H1 (cell line): ENCODE results near the gene ZNF775. TPM values are rescaled to one million over a fixed set of nuclear protein-coding genes. Genes with fewer than 3 reads are reported as not detected.

Source experiments
- CTCF ChIA-PET: fragments of 300-600 bp; sonication (Branson Sonifier 250); formaldehyde crosslinking; loops from one replicate; lab custom pipeline; 2021; ENCODE audit not compliant: partially characterized antibody; lab: Charles Lee
- POLR2A ChIA-PET: fragments of 300-600 bp; sonication (Branson Sonifier 250); formaldehyde crosslinking; loops from one replicate; lab custom pipeline; 2021; ENCODE audit warnings: inconsistent platforms; ENCODE audit not compliant: partially characterized antibody; lab: Charles Lee
- DNase-seq, 2 experiments: peaks; one replicate each; pipeline versions ENCODE4 v3.0.0 to v3.0.0-alpha.2; 2010 to 2022; ENCODE audit warnings: low spot score in 2 of 2, low read depth in 1 of 2, mixed read lengths in 1 of 2
- FAIRE-seq: peaks from 2 replicates; lab custom pipeline; 2011; peaks lifted over from hg19 to GRCh38; lab: Jason Lieb, UNC
- H2AFZ ChIP-seq: 2 replicates; pipeline ENCODE4 v1.8.1; 2012; ENCODE audit warnings: low read length, inconsistent platforms
- H2AK5ac ChIP-seq: 2 replicates; pipeline ENCODE4 v1.6.1; 2013; ENCODE audit warnings: low read depth, low read length
- H2BK120ac ChIP-seq: replicated peaks from 2 replicates; pipeline ENCODE3; 2013; ENCODE audit warnings: low read depth, low read length, inconsistent platforms
- H2BK12ac ChIP-seq: 2 replicates; pipeline ENCODE4 v1.6.1; 2013; ENCODE audit warnings: low read depth, low read length
- H2BK15ac ChIP-seq: 2 replicates; pipeline ENCODE4 v1.6.1; 2013; ENCODE audit warnings: low read length
- H2BK20ac ChIP-seq: 2 replicates; pipeline ENCODE4 v1.6.1; 2013; ENCODE audit warnings: low read length
- H2BK5ac ChIP-seq: 2 replicates; pipeline ENCODE4 v1.6.1; 2013; ENCODE audit warnings: low read depth, low read length
- H3K14ac ChIP-seq: 2 replicates; pipeline ENCODE4 v1.6.1; 2013; ENCODE audit warnings: inconsistent platforms; ENCODE audit not compliant: insufficient read length
- H3K18ac ChIP-seq: 2 replicates; pipeline ENCODE4 v1.6.1; 2013; ENCODE audit warnings: low read length; ENCODE audit errors: extremely low read depth
- H3K23ac ChIP-seq: 2 replicates; pipeline ENCODE4 v1.6.1; 2013; ENCODE audit warnings: inconsistent platforms; ENCODE audit not compliant: insufficient read length
- H3K23me2 ChIP-seq: 2 replicates; pipeline ENCODE4 v1.6.1; 2013; ENCODE audit warnings: low read depth, low read length
- H3K27ac ChIP-seq: 2 replicates; pipeline ENCODE4 v1.6.1; 2011; ENCODE audit warnings: low read depth, low read length, inconsistent platforms
- H3K27me3 ChIP-seq, 4 experiments: replicated peaks in 1 of 4; 1 replicate in 1 of 4; 2 replicates in 3 of 4; pipeline versions ENCODE4 v1.6.1 to v1.8.1; 2011 to 2013; ENCODE audit warnings: low read length in 3 of 4, mild to moderate bottlenecking in 3 of 4, inconsistent platforms in 2 of 4, mixed read lengths in 2 of 4, moderate library complexity in 1 of 4; ENCODE audit not compliant: control insufficient read depth in 3 of 4, insufficient read depth in 3 of 4; ENCODE audit errors: extremely low read depth in 1 of 4
- H3K36me3 ChIP-seq, 4 experiments: 2 replicates each; pipeline versions ENCODE4 v1.6.1 to v1.8.1; 2011 to 2013; ENCODE audit warnings: mild to moderate bottlenecking in 4 of 4, low read length in 3 of 4, moderate library complexity in 2 of 4, control low read depth in 1 of 4, inconsistent platforms in 1 of 4; ENCODE audit not compliant: insufficient read depth in 4 of 4, control insufficient read depth in 2 of 4
- H3K4ac ChIP-seq: replicated peaks from 2 replicates; pipeline ENCODE3; 2013; ENCODE audit warnings: low read length, low read depth, mixed read lengths, inconsistent platforms; ENCODE audit not compliant: insufficient read length
- H3K4me1 ChIP-seq, 4 experiments: replicated peaks in 1 of 4; 1 replicate in 1 of 4; 2 replicates in 3 of 4; pipeline versions ENCODE4 v1.6.1 to v1.8.1; 2011 to 2013; ENCODE audit warnings: low read length in 3 of 4, inconsistent platforms in 2 of 4, mixed read lengths in 1 of 4; ENCODE audit not compliant: insufficient read depth in 4 of 4, control insufficient read depth in 3 of 4
- H3K4me2 ChIP-seq, 2 experiments: 2 replicates each; pipeline versions ENCODE4 v1.6.1 to v1.8.1; 2011 to 2013; ENCODE audit warnings: low read depth in 2 of 2, low read length in 2 of 2, control low read depth in 1 of 2, inconsistent platforms in 1 of 2, mild to moderate bottlenecking in 1 of 2; ENCODE audit not compliant: insufficient read depth in 1 of 2
- H3K4me3 ChIP-seq, 4 experiments: fragments of 200-600, 300-600 bp in 1 of 4; sonication (generic), shearing (Covaris generic), sonication (Bioruptor Twin) in 1 of 4; 2 replicates each; pipeline versions ENCODE4 v1.5.1 to v1.8.1; 2011 to 2016; ENCODE audit warnings: low read length in 4 of 4, low read depth in 3 of 4, control low read depth in 2 of 4, inconsistent platforms in 2 of 4, mild to moderate bottlenecking in 2 of 4, mixed read lengths in 1 of 4, moderate library complexity in 1 of 4; ENCODE audit not compliant: insufficient read depth in 2 of 4; ENCODE audit errors: extremely low read depth in 1 of 4
- H3K56ac ChIP-seq: replicated peaks from 2 replicates; pipeline ENCODE3; 2013; ENCODE audit warnings: low read depth, mild to moderate bottlenecking, mixed read lengths, low read length, inconsistent platforms; ENCODE audit not compliant: insufficient read length
- H3K79me1 ChIP-seq: 2 replicates; pipeline ENCODE4 v1.6.1; 2013; ENCODE audit warnings: low read depth, low read length, control low read depth
- H3K79me2 ChIP-seq, 2 experiments: 2 replicates each; pipeline versions ENCODE4 v1.6.1 to v1.8.1; 2012 to 2013; ENCODE audit warnings: low read length in 2 of 2, mild to moderate bottlenecking in 2 of 2, inconsistent platforms in 1 of 2; ENCODE audit not compliant: insufficient read depth in 2 of 2, control insufficient read depth in 1 of 2
- H3K9ac ChIP-seq, 4 experiments: replicated peaks in 1 of 4; 1 replicate in 1 of 4; 2 replicates in 3 of 4; pipeline versions ENCODE4 v1.6.1 to v1.8.1; 2011 to 2013; ENCODE audit warnings: low read depth in 3 of 4, low read length in 3 of 4, control low read depth in 2 of 4, mild to moderate bottlenecking in 2 of 4, moderate library complexity in 2 of 4, inconsistent platforms in 1 of 4; ENCODE audit errors: extremely low read depth in 1 of 4
- H3K9me3 ChIP-seq, 2 experiments: 2 replicates each; pipeline versions ENCODE4 v1.6.1 to v1.8.1; 2012 to 2013; ENCODE audit warnings: mild to moderate bottlenecking in 2 of 2, moderate library complexity in 2 of 2, control low read depth in 1 of 2, inconsistent platforms in 1 of 2, low read depth in 1 of 2, low read length in 1 of 2, mixed read lengths in 1 of 2; ENCODE audit not compliant: insufficient read depth in 2 of 2
- H4K20me1 ChIP-seq, 2 experiments: replicated peaks in 1 of 2; 2 replicates each; pipeline versions ENCODE3 to v1.8.1; 2011 to 2013; ENCODE audit warnings: inconsistent platforms in 2 of 2, low read length in 2 of 2, mild to moderate bottlenecking in 1 of 2; ENCODE audit not compliant: insufficient read depth in 2 of 2, control insufficient read depth in 1 of 2
- H4K5ac ChIP-seq: 2 replicates; pipeline ENCODE4 v1.6.1; 2013; ENCODE audit warnings: low read length, low read depth, mixed read lengths, inconsistent platforms; ENCODE audit not compliant: insufficient read length
- H4K8ac ChIP-seq: 2 replicates; pipeline ENCODE4 v1.8.0; 2013; ENCODE audit warnings: mild to moderate bottlenecking, moderate library complexity, low read length, inconsistent platforms; ENCODE audit not compliant: insufficient read depth; ENCODE audit errors: extremely low read depth
- H4K91ac ChIP-seq: replicated peaks from 2 replicates; pipeline ENCODE3; 2013; ENCODE audit warnings: low read length, mixed read lengths, inconsistent platforms; ENCODE audit not compliant: insufficient read length
- SIN3A ChIP-seq, 2 experiments: IDR thresholded peaks in 1 of 2; conservative IDR thresholded peaks in 1 of 2; 2 replicates each; pipeline ENCODE4 v1.6.1; 2011 to 2012; ENCODE audit warnings: low read length in 2 of 2, improper control_type of control experiment in 1 of 2, low read depth in 1 of 2, mild to moderate bottlenecking in 1 of 2
- WGBS, 2 experiments: shearing (Covaris generic) in 1 of 2; methylation state at CpG; one replicate each; pipeline versions ENCODE4 v1.1.6 to v1.1.7; 2013 to 2015; ENCODE audit warnings: low lambda C conversion rate in 2 of 2, mixed read lengths in 2 of 2, inconsistent platforms in 1 of 2, low coverage in 1 of 2, missing lambda C conversion rate in 1 of 2; ENCODE audit not compliant: insufficient replicate concordance in 2 of 2, insufficient coverage in 1 of 2, insufficient read length in 1 of 2; ENCODE audit errors: extremely low coverage in 1 of 2, missing lambda C conversion rate in 1 of 2; 5-methylcytosine and 5-hydroxymethylcytosine counted together
- polyA plus RNA-seq, 7 experiments: library from polyadenylated mRNA; depleted of rRNA in 3 of 7; stranded (reverse) in 5 of 7; unstranded in 2 of 7; fragments of >200 nt in 5 of 7; fragments of 200-250 nt in 2 of 7; gene quantifications; 1 replicate in 5 of 7; 2 replicates in 1 of 7; 4 replicates in 1 of 7; pipeline versions ENCODE4 v1.2.1 to v1.2.3, GENCODE V29; 2011 to 2013; ENCODE audit warnings: missing spikeins in 2 of 7, mixed read lengths in 2 of 7
- total RNA-seq: library from RNA; stranded (reverse); fragmentation: NEBNext Ultra II Directional; extraction: Animal tissue kit (Norgen Biotek cat#: 25700); gene quantifications from 2 replicates; pipeline ENCODE4 v1.2.1, GENCODE V29; 2021

The ZNF775 gene
- total and polyA plus RNA-seq, 2 of the 8 experiments (the other 6 are each of a cell fraction or from before 2014, with no cell fraction given), result 13.6 to 21.5 TPM

- Histone ChIP-seq H4K5ac (no peak overlapping the region), H2BK5ac (no peak overlapping the region), H2BK15ac (no peak overlapping the region), H2AK5ac (no peak overlapping the region), H3K79me2 (no peaks in the 10 kb centered on the region), H3K9ac (no peak overlapping the region), H3K14ac (no peak overlapping the region), H3K4ac (no peak overlapping the region), H3K27ac (no peak overlapping the region), H3K9me3 (0 out of 4 replicates have a peak, but pooled peaks cover 0 to 2% of the 10 kb centered on the region in 2 experiments), H2BK120ac (no peak overlapping the region), H2BK12ac (no peak overlapping the region), H3K4me3 (no peak overlapping the region), H3K4me1 (peaks cover 6 to 18% (median 13%) of the 10 kb centered on the region in 4 experiments), H2AFZ (no peak overlapping the region), H3K4me2 (no peak overlapping the region), H3K56ac (no peak overlapping the region), H3K79me1 (no peaks in the 10 kb centered on the region; the same call in 1 of the 2 replicates), H3K36me3 (no peaks in the 10 kb centered on the region; a peak in 1 of 8 replicates), H3K27me3 (peaks cover 0 to 3% (median 0%) of the 10 kb centered on the region in 4 experiments; a peak in 1 of 7 replicates), H4K20me1 (no peaks in the 10 kb centered on the region), H4K8ac (no peak overlapping the region), H3K23ac (no peak overlapping the region), H3K23me2 (no peaks in the 10 kb centered on the region; the same call in 1 of the 2 replicates), H4K91ac (no peak overlapping the region), H2BK20ac (no peak overlapping the region), H3K18ac (no peak overlapping the region)
- FAIRE-seq, result no peak
- POLR2A ChIA-PET, result interaction anchor here (0.6 kb wide), 1 partner anchor 54 kb away, joined by 3 read pairs; no protein-coding TSS in a partner anchor
- no peak for DNase-seq
- 91% methylated on average over 7 of the region's 7 CpGs; no CpG with 5 or more reads in 1 of the 2 experiments for WGBS, 2 experiments
- CTCF ChIA-PET, result interaction anchor here (0.7 to 2.3 kb wide), 5 partner anchors 10 to 554 kb away, joined by 3 to 5 read pairs (median 4); no protein-coding TSS in a partner anchor
- TF ChIP-seq SIN3A (conservative IDR thresholded peaks at IDR 0.05 in 1 of 2, IDR thresholded peaks at IDR 0.05 in 1 of 2; ENCODE audit: low read depth in 1 of 2, low read length in 2 of 2), result no peak
These were observed 52.9 kb downstream of the ZNF775 start for GRCh38 chr7:150431839-150432658.
